Gastroesophageal sphincter (tissue), 3 donors: Measurements from ENCODE around the gene LIN54.

Source experiments
- CTCF ChIP-seq, 4 experiments: fragments of 200-600 bp in 2 of 4; fragments of 450-650 bp in 2 of 4; sonication (generic) in 1 of 4; IDR thresholded peaks; one replicate each; pipeline ENCODE4 v1.5.1; 2017 to 2019; ENCODE audit warnings: antibody characterized with exemption in 4 of 4, mild to moderate bottlenecking in 2 of 4, moderate library complexity in 2 of 4
- EP300 ChIP-seq: sonication (generic); formaldehyde crosslinking; IDR thresholded peaks from one replicate; pipeline ENCODE4 v1.6.1; 2017; ENCODE audit warnings: antibody characterized with exemption, mild to moderate bottlenecking
- POLR2A ChIP-seq, 2 donors: fragments of 450-650 bp; IDR thresholded peaks; one replicate each; pipeline ENCODE4 v1.6.1; 2017; ENCODE audit warnings: antibody characterized with exemption in 2 of 2, mild to moderate bottlenecking in 2 of 2, moderate library complexity in 1 of 2
- POLR2AphosphoS5 ChIP-seq: sonication (generic); formaldehyde crosslinking; IDR thresholded peaks from one replicate; pipeline ENCODE4 v1.6.1; 2017; ENCODE audit warnings: antibody characterized with exemption

- TF ChIP-seq CTCF (IDR thresholded peaks at IDR 0.05) = no peak
- TF ChIP-seq POLR2A (IDR thresholded peaks at IDR 0.05) = no peak
- TF ChIP-seq EP300 = no peak
- no peak for TF ChIP-seq POLR2AphosphoS5
Measured at GRCh38 chr4:83002329-83002728, 8.3 kb downstream of the LIN54 start.
